ENCODE data around the gene EML6.

Gene EML6

DNA sequence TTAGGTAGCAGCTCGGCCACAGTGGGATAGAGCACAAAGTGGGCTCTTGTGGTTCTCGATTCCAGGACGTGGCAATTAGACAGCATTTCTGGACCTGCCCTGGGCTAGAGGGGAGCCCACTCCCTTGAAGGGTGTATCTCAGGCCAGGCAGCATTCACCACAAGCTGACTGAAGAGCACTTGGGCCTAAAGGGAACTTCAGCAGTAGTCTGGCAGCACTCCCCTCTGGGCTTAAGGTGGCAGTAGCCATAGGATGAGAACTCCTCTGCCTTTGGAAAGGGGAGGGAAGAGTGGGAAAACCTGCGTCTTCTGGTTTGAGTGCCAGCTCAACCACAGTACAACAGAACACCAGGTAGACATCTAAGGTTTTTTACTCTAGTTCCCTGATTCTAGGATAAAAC lies 28.1 kb upstream of the EML6 start:
- TF ChIP-seq TAF1 (IDR thresholded peaks at IDR 0.05; ENCODE audit: borderline replicate concordance, insufficient read depth, low read length) (no peak), SIN3A (IDR thresholded peaks at IDR 0.05; ENCODE audit: borderline replicate concordance, insufficient read depth, low read length) (no peak), FOXP2 (optimal IDR thresholded peaks at IDR 0.05; ENCODE audit: borderline replicate concordance, extremely low read depth, extremely low read length, insufficient read depth) (no peak), POLR2AphosphoS5 (IDR thresholded peaks at IDR 0.05; ENCODE audit: low read depth, low read length) (no peak)
- TF ChIP-seq, protein P1, sequence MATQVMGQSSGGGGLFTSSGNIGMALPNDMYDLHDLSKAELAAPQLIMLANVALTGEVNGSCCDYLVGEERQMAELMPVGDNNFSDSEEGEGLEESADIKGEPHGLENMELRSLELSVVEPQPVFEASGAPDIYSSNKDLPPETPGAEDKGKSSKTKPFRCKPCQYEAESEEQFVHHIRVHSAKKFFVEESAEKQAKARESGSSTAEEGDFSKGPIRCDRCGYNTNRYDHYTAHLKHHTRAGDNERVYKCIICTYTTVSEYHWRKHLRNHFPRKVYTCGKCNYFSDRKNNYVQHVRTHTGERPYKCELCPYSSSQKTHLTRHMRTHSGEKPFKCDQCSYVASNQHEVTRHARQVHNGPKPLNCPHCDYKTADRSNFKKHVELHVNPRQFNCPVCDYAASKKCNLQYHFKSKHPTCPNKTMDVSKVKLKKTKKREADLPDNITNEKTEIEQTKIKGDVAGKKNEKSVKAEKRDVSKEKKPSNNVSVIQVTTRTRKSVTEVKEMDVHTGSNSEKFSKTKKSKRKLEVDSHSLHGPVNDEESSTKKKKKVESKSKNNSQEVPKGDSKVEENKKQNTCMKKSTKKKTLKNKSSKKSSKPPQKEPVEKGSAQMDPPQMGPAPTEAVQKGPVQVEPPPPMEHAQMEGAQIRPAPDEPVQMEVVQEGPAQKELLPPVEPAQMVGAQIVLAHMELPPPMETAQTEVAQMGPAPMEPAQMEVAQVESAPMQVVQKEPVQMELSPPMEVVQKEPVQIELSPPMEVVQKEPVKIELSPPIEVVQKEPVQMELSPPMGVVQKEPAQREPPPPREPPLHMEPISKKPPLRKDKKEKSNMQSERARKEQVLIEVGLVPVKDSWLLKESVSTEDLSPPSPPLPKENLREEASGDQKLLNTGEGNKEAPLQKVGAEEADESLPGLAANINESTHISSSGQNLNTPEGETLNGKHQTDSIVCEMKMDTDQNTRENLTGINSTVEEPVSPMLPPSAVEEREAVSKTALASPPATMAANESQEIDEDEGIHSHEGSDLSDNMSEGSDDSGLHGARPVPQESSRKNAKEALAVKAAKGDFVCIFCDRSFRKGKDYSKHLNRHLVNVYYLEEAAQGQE (IDR thresholded peaks at IDR 0.05; ENCODE audit: insufficient read depth in 1 of 2, low read depth in 2 of 2, low read length in 2 of 2): no peak

DNA sequence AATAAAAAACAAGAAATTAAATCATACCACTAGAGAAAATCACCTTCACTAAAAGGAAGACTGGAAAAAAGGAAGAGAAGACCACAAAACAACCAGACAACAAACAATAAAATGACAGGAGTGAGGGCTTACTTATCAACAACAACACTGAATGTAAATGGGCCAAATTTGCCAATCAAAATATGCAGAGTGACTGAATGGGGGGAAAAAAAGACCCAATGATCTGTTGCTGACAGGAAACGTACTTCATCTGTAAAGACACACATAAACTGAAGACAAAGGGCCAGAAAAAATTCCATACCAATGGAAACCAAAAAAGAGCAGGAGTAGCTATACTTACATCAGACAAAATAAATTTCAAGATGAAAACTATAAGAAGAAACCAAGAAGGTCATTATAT lies 25.5 kb upstream of the EML6 start:
- TF ChIP-seq POLR2AphosphoS5 (IDR thresholded peaks at IDR 0.05; ENCODE audit: low read depth, low read length) (no peak), TAF1 (IDR thresholded peaks at IDR 0.05; ENCODE audit: borderline replicate concordance, insufficient read depth, low read length) (no peak), SIN3A (IDR thresholded peaks at IDR 0.05; ENCODE audit: borderline replicate concordance, insufficient read depth, low read length) (no peak), FOXP2 (optimal IDR thresholded peaks at IDR 0.05; ENCODE audit: borderline replicate concordance, extremely low read depth, extremely low read length, insufficient read depth) (no peak)
- TF ChIP-seq, protein P1 (IDR thresholded peaks at IDR 0.05; ENCODE audit: insufficient read depth in 1 of 2, low read depth in 2 of 2, low read length in 2 of 2): no peak

DNA sequence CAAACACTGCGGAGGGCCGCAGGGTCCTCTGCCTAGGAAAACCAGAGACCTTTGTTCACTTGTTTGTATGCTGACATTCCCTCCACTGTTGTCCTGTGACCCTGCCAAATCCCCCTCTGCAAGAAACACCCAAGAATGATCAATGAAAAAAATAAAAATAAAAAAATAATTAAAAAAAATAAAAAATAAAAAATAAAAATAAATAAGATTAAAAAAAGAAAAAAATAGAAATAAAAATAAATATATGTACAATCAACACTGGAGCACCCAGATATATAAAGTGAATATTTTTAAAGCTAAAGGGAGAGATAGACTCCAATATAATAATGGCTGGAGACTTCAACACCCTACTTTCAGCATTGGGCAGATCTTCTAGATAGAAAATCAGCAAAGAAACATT lies 23.8 kb upstream of the EML6 start:
- TF ChIP-seq POLR2AphosphoS5 (IDR thresholded peaks at IDR 0.05; ENCODE audit: low read depth, low read length) (no peak), SIN3A (IDR thresholded peaks at IDR 0.05; ENCODE audit: borderline replicate concordance, insufficient read depth, low read length) (no peak), FOXP2 (optimal IDR thresholded peaks at IDR 0.05; ENCODE audit: borderline replicate concordance, extremely low read depth, extremely low read length, insufficient read depth) (no peak), TAF1 (IDR thresholded peaks at IDR 0.05; ENCODE audit: borderline replicate concordance, insufficient read depth, low read length) (no peak)
- TF ChIP-seq, protein P1 (IDR thresholded peaks at IDR 0.05; ENCODE audit: insufficient read depth in 1 of 2, low read depth in 2 of 2, low read length in 2 of 2): no peak

DNA sequence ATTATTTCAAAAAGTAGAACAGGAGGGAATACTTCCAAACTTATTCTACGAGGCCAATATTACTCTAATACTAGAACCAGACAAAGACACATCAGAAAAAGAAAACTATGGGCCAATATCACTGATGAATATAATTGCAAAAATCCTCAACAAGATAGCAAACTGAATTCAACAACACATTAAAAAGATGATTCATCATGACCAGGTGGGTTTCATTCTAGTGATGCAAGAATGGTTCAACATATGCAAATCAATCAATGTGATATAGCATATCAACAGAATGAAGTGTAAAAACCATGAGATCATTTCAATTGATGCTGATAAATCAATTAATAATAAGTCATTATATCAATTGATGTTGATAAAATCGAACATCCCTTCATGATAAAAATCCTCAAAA lies 22.4 kb upstream of the EML6 start:
- TF ChIP-seq, protein P1 (IDR thresholded peaks at IDR 0.05; ENCODE audit: insufficient read depth in 1 of 2, low read depth in 2 of 2, low read length in 2 of 2): no peak
- TF ChIP-seq POLR2AphosphoS5 (IDR thresholded peaks at IDR 0.05; ENCODE audit: low read depth, low read length): no peak
- TF ChIP-seq SIN3A (IDR thresholded peaks at IDR 0.05; ENCODE audit: borderline replicate concordance, insufficient read depth, low read length): no peak
- TF ChIP-seq FOXP2 (optimal IDR thresholded peaks at IDR 0.05; ENCODE audit: borderline replicate concordance, extremely low read depth, extremely low read length, insufficient read depth): no peak
- no peak for TF ChIP-seq TAF1 (IDR thresholded peaks at IDR 0.05; ENCODE audit: borderline replicate concordance, insufficient read depth, low read length)

DNA sequence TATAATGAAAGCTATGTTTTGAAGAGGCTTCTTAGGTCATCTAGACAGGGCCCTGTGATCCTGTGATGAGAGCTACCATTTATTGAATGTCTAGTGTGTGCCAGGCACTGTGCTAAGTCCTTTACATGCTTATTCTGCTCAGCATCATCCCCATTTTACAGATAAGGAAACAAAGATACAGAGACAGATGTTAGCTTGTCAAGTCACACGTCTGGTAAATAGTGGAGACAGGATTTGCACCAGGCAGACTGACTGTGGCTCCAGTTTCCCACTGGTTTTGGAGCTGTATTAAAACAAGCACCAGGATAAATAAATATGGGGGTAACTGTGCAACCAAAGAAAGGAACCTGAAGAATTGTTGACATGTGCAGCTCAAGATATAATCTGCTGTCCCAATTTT lies 19.2 kb upstream of the EML6 start:
- TF ChIP-seq TAF1 (IDR thresholded peaks at IDR 0.05; ENCODE audit: borderline replicate concordance, insufficient read depth, low read length) (no peak), SIN3A (IDR thresholded peaks at IDR 0.05; ENCODE audit: borderline replicate concordance, insufficient read depth, low read length) (no peak), POLR2AphosphoS5 (IDR thresholded peaks at IDR 0.05; ENCODE audit: low read depth, low read length) (no peak), FOXP2 (optimal IDR thresholded peaks at IDR 0.05; ENCODE audit: borderline replicate concordance, extremely low read depth, extremely low read length, insufficient read depth) (no peak)
- TF ChIP-seq, protein P1 (IDR thresholded peaks at IDR 0.05; ENCODE audit: insufficient read depth in 1 of 2, low read depth in 2 of 2, low read length in 2 of 2): no peak
